HepG2 (cell line): ENCODE results near the gene PHTF2. TPM values are rescaled to one million over a fixed set of nuclear protein-coding genes. Genes with fewer than 3 reads are reported as not detected.

Experiments used
- ARID3A ChIP-seq: IDR thresholded peaks from 2 replicates; pipeline ENCODE4 v1.6.1; 2012; ENCODE audit warnings: low read depth, low read length, improper control_type of control experiment
- CEBPZ ChIP-seq: IDR thresholded peaks from 2 replicates; pipeline ENCODE4 v1.6.1; 2012; ENCODE audit warnings: low read length, improper control_type of control experiment
- EEA1 ChIP-seq: sonication (generic); formaldehyde crosslinking; IDR thresholded peaks from 2 replicates; pipeline ENCODE4 v1.5.1; 2020; ENCODE audit warnings: mild to moderate bottlenecking, missing genetic modification reagents, borderline replicate concordance
- FOXO4 ChIP-seq: sonication (generic); formaldehyde crosslinking; conservative IDR thresholded peaks from 2 replicates; pipeline ENCODE4 v1.8.1; 2023; ENCODE audit warnings: missing genetic modification reagents
- MTF1 ChIP-seq: sonication (generic); formaldehyde crosslinking; IDR thresholded peaks from 2 replicates; pipeline ENCODE4 v1.5.0; 2020; ENCODE audit warnings: missing genetic modification reagents
- ZNF550 ChIP-seq: sonication (generic); formaldehyde crosslinking; IDR thresholded peaks from 2 replicates; pipeline ENCODE4 v1.4.0; 2020; ENCODE audit warnings: mild to moderate bottlenecking, missing genetic modification reagents, borderline replicate concordance
- polyA plus RNA-seq, 8 experiments: library from polyadenylated mRNA; depleted of rRNA in 3 of 8; stranded (reverse) in 7 of 8; unstranded in 1 of 8; fragments of >200 nt; fragmentation: Illumina TruSeq in 4 of 8; extraction: Trizol in 4 of 8; gene quantifications; 2 replicates each; pipeline versions ENCODE4 v1.2.1 to v1.2.3, GENCODE V29; 2011 to 2016; ENCODE audit warnings: low read depth in 4 of 8, missing spikeins in 1 of 8, mixed read lengths in 1 of 8; ENCODE audit not compliant: insufficient read depth in 1 of 8
- total RNA-seq, 5 experiments: library from RNA; depleted of rRNA; stranded (reverse); fragments of >200 nt; fragmentation: Illumina TruSeq; extraction: Trizol; gene quantifications; 2 replicates each; pipeline ENCODE4 v1.2.3, GENCODE V29; 2016; ENCODE audit warnings: low read depth in 1 of 5

PHTF2 gene
- total and polyA plus RNA-seq, 2 of the 13 experiments (the other 11 are each of a cell fraction or from before 2014, with no cell fraction given): 7.4 to 10.2 TPM

- TF ChIP-seq FOXO4: no peak
- no peak for TF ChIP-seq ZNF550 (CRISPR knock-in tag)
- no peak for TF ChIP-seq EEA1 (CRISPR knock-in tag)
- no peak for TF ChIP-seq CEBPZ
- no peak for TF ChIP-seq MTF1
- peak; percentile 67 for TF ChIP-seq ARID3A
These were observed 39.2 kb upstream of the PHTF2 start (continued) for GRCh38 chr7:77759294-77759889.
